Breast epithelium (tissue), 4 donors: ENCODE measurements around the gene MDFIC2. TPM values are rescaled to one million over a fixed set of nuclear protein-coding genes. Genes with fewer than 3 reads are reported as not detected.

Experiments used
- DNase-seq, 2 donors: peaks; one replicate each; pipeline ENCODE4 v3.0.0-alpha.2; 2019; ENCODE audit warnings: low spot score in 2 of 2
- H3K27ac ChIP-seq, 2 donors: fragments of 200-600 bp; sonication (generic) in 1 of 2; one replicate each; pipeline ENCODE4 v1.5.1; 2016 to 2019; ENCODE audit warnings: mild to moderate bottlenecking in 1 of 2
- H3K27me3 ChIP-seq, 2 donors: fragments of 200-600 bp; sonication (generic) in 1 of 2; one replicate each; pipeline versions ENCODE4 v1.5.1 to v1.6.0; 2017 to 2019; ENCODE audit warnings: control low read depth in 1 of 2, mild to moderate bottlenecking in 1 of 2
- H3K36me3 ChIP-seq: fragments of 200-600 bp; one replicate; pipeline ENCODE4 v1.5.1; 2019
- H3K4me1 ChIP-seq, 2 donors: fragments of 200-600 bp; sonication (generic); one replicate each; pipeline ENCODE4 v1.5.1; 2016 to 2019; ENCODE audit warnings: control low read depth in 1 of 2
- H3K4me3 ChIP-seq, 3 donors: fragments of 200-600 bp; sonication (generic); 1 replicate in 2 of 3; 2 replicates in 1 of 3; pipeline ENCODE4 v1.5.1; 2016 to 2019; ENCODE audit warnings: mild to moderate bottlenecking in 3 of 3, moderate library complexity in 2 of 3
- H3K9me3 ChIP-seq, 2 donors: fragments of 200-600 bp; sonication (generic) in 1 of 2; one replicate each; pipeline ENCODE4 v1.5.1; 2016 to 2019; ENCODE audit warnings: control low read depth in 1 of 2
- POLR2A ChIP-seq: fragments of 450-650 bp; IDR thresholded peaks from one replicate; pipeline ENCODE4 v1.6.1; 2016; ENCODE audit warnings: antibody characterized with exemption, mild to moderate bottlenecking, moderate library complexity
- POLR2AphosphoS5 ChIP-seq, 3 donors: sonication (generic); formaldehyde crosslinking; IDR thresholded peaks; one replicate each; pipeline ENCODE4 v1.6.1; 2017; ENCODE audit warnings: antibody characterized with exemption in 3 of 3
- intact Hi-C: fragments of 100-400 bp; cut with DNase I; formaldehyde crosslinking; loops from one replicate; pipeline ENCODE4 v1.15.1; 2023; ENCODE audit warnings: low total_unique reads
- total RNA-seq, 3 donors: library from RNA; depleted of rRNA; stranded (reverse); fragments of >200 nt; gene quantifications; one replicate each; pipeline ENCODE4 v1.1.0, GENCODE V29; 2016
- TF ChIP-seq, protein P1 (sequence below), 3 donors: fragments of 450-650 bp; IDR thresholded peaks; one replicate each; pipeline ENCODE4 v1.5.1; 2016 to 2017; ENCODE audit warnings: antibody characterized with exemption in 3 of 3, mild to moderate bottlenecking in 3 of 3, moderate library complexity in 3 of 3

Gene MDFIC2
- not detected for total RNA-seq

DNA sequence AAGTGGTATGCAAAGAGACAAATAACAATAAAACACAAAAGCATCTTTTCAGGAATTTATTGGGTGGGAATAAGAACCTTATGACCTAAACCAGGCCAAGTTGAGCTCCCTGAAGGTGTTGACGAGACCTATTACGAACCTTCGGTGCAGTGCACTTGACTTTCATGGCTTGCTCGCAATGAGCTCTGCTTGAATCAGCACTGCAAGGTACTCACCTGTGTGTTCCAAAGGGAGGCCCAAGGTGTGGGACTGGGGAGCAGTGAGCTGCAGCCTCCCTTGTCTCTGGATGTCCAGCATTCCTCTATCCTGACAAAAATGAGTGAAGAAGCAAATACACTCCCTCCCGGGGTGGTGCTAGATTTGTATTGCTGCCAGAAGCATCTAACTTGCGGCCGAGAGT lies at the start of gene MDFIC2:
MDFIC2 (minus strand) TSS at position 303 of the 400 bp plus-strand sequence. CDS start 665 bp downstream, outside the sequence.
- no peak within 1 kb of the TSS for H3K4me3 ChIP-seq
- TF ChIP-seq POLR2AphosphoS5 (IDR thresholded peaks at IDR 0.05), result no peak
- no peak for TF ChIP-seq POLR2A
- TF ChIP-seq, protein P1, sequence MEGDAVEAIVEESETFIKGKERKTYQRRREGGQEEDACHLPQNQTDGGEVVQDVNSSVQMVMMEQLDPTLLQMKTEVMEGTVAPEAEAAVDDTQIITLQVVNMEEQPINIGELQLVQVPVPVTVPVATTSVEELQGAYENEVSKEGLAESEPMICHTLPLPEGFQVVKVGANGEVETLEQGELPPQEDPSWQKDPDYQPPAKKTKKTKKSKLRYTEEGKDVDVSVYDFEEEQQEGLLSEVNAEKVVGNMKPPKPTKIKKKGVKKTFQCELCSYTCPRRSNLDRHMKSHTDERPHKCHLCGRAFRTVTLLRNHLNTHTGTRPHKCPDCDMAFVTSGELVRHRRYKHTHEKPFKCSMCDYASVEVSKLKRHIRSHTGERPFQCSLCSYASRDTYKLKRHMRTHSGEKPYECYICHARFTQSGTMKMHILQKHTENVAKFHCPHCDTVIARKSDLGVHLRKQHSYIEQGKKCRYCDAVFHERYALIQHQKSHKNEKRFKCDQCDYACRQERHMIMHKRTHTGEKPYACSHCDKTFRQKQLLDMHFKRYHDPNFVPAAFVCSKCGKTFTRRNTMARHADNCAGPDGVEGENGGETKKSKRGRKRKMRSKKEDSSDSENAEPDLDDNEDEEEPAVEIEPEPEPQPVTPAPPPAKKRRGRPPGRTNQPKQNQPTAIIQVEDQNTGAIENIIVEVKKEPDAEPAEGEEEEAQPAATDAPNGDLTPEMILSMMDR (IDR thresholded peaks at IDR 0.05), result no peak
- DNase-seq, result no peak
- no peaks in the 10 kb centered on the region for H3K36me3 ChIP-seq
- no peak within 1 kb of the TSS for H3K27ac ChIP-seq
- no peaks in the 10 kb centered on the region for H3K9me3 ChIP-seq
- H3K27me3 ChIP-seq, result no peaks in the 10 kb centered on the region
- intact Hi-C loops, result no loop called here
- H3K4me1 ChIP-seq, result no peaks in the 10 kb centered on the region

DNA sequence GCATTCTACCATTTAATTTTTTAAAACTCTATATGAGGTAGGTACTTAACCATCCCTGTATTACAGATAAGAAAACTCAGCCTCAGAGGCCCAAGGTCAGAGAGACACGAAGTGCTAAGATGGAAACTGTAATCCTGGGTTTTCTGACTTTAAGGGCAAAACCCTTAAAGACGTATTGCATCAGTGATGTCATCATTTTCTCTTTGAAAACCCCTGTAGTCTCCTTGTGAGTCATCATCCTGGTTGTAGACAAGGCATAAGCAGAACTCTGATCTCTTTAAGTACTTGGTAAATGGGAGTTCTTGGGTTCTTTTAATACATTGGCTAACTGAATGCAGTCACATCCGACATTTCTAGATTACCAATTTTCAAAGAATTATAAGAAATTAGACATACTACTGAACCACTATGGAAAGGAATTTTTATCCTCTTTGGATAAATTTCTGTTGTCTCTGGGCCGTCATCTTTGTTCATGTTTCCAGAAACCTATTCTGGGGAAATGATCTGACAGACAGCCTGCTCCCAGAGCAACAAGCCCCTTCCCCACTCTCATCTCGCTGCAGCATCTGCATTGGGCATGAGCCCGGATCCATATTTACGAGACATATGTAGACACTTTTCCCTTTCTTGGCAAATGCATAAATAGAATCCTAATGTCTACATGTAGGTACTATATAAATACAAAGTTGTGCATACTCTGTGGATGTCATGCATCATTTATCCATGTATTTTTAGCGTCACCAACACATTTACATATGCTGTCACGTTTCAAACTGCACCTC lies 48.7 kb upstream of the MDFIC2 start:
- Histone ChIP-seq H3K4me3 (no peak overlapping the region), H3K9me3 (peaks cover 5 to 18% of the 10 kb centered on the region in 2 donors), H3K36me3 (no peaks in the 10 kb centered on the region), H3K27ac (no peak overlapping the region), H3K4me1 (no peaks in the 10 kb centered on the region), H3K27me3 (no peaks in the 10 kb centered on the region)
- no peak for DNase-seq
- TF ChIP-seq, protein P1 (IDR thresholded peaks at IDR 0.05), result no peak
- no peak for TF ChIP-seq POLR2A
- no peak for TF ChIP-seq POLR2AphosphoS5 (IDR thresholded peaks at IDR 0.05)
- intact Hi-C loops, result no loop called here

DNA sequence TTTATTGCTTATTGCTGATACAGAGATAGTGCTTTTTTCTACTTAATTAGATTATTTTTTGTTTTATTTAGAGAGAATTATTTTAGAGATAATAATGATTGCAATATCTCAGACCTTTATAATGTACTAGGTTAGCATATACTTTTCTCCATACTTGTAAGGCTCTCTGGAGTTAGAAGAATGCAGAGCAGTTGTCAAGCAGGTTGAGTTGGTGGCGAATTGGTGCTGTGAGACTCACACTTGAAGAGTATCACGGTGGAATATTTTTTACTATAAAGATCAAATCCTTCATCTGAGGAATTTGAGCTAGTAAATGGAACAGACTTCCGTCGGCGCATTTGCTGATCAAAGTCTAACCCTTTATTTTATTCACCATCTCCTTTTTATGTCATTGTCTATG lies 47.3 kb upstream of the MDFIC2 start:
- Histone ChIP-seq H3K27ac (no peak overlapping the region), H3K4me3 (no peak overlapping the region), H3K27me3 (no peaks in the 10 kb centered on the region), H3K36me3 (no peaks in the 10 kb centered on the region), H3K4me1 (no peaks in the 10 kb centered on the region), H3K9me3 (peaks cover 5 to 12% of the 10 kb centered on the region in 2 donors)
- TF ChIP-seq POLR2A, result no peak
- TF ChIP-seq, protein P1 (IDR thresholded peaks at IDR 0.05), result no peak
- TF ChIP-seq POLR2AphosphoS5 (IDR thresholded peaks at IDR 0.05), result no peak
- intact Hi-C loops, result no loop called here
- no peak for DNase-seq

DNA sequence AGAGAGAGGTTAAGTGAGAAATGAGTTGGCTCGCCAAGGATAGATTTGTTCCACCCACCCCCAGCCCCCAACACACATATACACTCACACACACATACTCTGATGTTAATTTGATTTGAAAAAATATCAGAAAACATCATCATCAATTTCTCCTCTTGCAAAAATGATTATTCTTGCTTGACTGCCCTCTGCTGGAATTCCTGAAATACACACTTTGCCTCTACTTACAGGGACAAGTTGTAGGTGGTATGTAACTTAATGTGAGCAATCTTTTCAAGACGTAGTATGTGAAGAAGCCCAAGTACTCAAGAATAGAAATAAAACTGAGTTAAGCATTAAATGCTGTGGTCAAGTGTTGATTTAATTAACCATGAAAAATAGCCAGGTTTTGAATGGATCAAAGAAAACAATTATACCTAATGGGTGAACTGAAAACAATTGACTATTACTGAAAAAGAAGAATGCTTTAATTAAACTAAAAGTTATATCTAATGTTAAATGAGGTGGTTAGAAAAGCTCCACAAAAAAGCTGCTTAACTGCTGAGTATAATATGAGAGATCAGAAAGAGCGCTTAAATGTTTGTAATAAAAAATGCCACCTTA lies 46.6 kb upstream of the MDFIC2 start:
- DNase-seq, result no peak

More for the DNA sequence above, 46.6 kb upstream of the MDFIC2 start:
- no peak overlapping the region for H3K27ac ChIP-seq
- H3K4me3 ChIP-seq, result no peak overlapping the region
- TF ChIP-seq POLR2A, result no peak
- TF ChIP-seq, protein P1 (IDR thresholded peaks at IDR 0.05), result peak; percentile 12 to 70 (median 55)
- H3K9me3 ChIP-seq, result peaks cover 4 to 6% of the 10 kb centered on the region in 2 donors
- H3K27me3 ChIP-seq, result no peaks in the 10 kb centered on the region
- H3K36me3 ChIP-seq, result no peaks in the 10 kb centered on the region
- no peaks in the 10 kb centered on the region for H3K4me1 ChIP-seq
- intact Hi-C loops, result no loop called here
